Heart right ventricle (tissue), 16 donors: Measurements from ENCODE around the gene MTREX. TPM values are rescaled to one million over a fixed set of nuclear protein-coding genes. Genes with fewer than 3 reads are reported as not detected.

Source experiments
- ATAC-seq, 8 donors: fragments of 200-7000 bp; cut with Tn5 transposase; one replicate each; pipeline ENCODE4 v1.9.1; 2020; ENCODE audit warnings: mild to moderate bottlenecking in 8 of 8, moderate library complexity in 8 of 8, moderate number of reproducible peaks in 1 of 8
- DNase-seq, 2 donors: peaks; one replicate each; pipeline ENCODE4 v3.0.0-alpha.2; 2020
- H3K27ac ChIP-seq, 10 donors: fragments of 200-600 bp; sonication (generic) in 2 of 10; one replicate each; pipeline versions ENCODE4 v1.5.0 to v1.8.0; 2020 to 2022; ENCODE audit warnings: mild to moderate bottlenecking in 3 of 10
- H3K27me3 ChIP-seq, 7 donors: fragments of 200-600 bp; one replicate each; pipeline ENCODE4 v1.8.0; 2021 to 2022; ENCODE audit warnings: mild to moderate bottlenecking in 2 of 7
- H3K36me3 ChIP-seq, 9 donors: fragments of 200-600 bp; sonication (generic) in 1 of 9; one replicate each; pipeline versions ENCODE4 v1.5.0 to v1.8.0; 2020 to 2022; ENCODE audit warnings: mild to moderate bottlenecking in 2 of 9
- H3K4me1 ChIP-seq, 9 donors: fragments of 200-600 bp; sonication (generic) in 1 of 9; one replicate each; pipeline versions ENCODE4 v1.5.0 to v1.8.0; 2020 to 2022; ENCODE audit warnings: mild to moderate bottlenecking in 4 of 9
- H3K4me3 ChIP-seq, 10 donors: fragments of 200-600 bp; sonication (generic) in 2 of 10; one replicate each; pipeline versions ENCODE4 v1.5.0 to v1.8.0; 2020 to 2022; ENCODE audit warnings: mild to moderate bottlenecking in 7 of 10, moderate library complexity in 2 of 10
- H3K9me3 ChIP-seq, 11 donors: fragments of 200-600 bp in 10 of 11; sonication (generic) in 2 of 11; one replicate each; pipeline versions ENCODE4 v1.5.0 to v1.8.0; 2013 to 2022; ENCODE audit warnings: mild to moderate bottlenecking in 2 of 11, control low read depth in 1 of 11, moderate library complexity in 1 of 11
- WGBS, 2 donors: extraction: QIAGEN DNeasy Blood & Tissue Kit; methylation state at CpG; one replicate each; pipeline ENCODE4 v1.1.7; 2013; ENCODE audit warnings: inconsistent platforms in 1 of 2; 5-methylcytosine and 5-hydroxymethylcytosine counted together
- intact Hi-C, 10 donors: fragments of 100-400 bp; cut with DNase I; formaldehyde crosslinking; loops; one replicate each; pipeline versions ENCODE4 v1.11.1 to v1.14.2; 2022
- polyA plus RNA-seq, 2 donors: library from polyadenylated mRNA; stranded (reverse); fragments of 200-250 nt; gene quantifications; one replicate each; pipeline ENCODE4 v1.2.3, GENCODE V29; 2013
- total RNA-seq, 10 donors: library from RNA; stranded (reverse); fragmentation: NEBNext Ultra II Directional in 3 of 10; extraction: Animal tissue kit (Norgen Biotek cat#: 25700) in 3 of 10; gene quantifications; one replicate each; pipeline versions ENCODE4 v1.2.1 to v1.2.4, GENCODE V29; 2021 to 2023
- TF ChIP-seq, protein P1 (sequence below), 9 donors: fragments of 200-600 bp; sonication (generic) in 2 of 9; IDR thresholded peaks; one replicate each; pipeline versions ENCODE4 v1.5.0 to v1.8.0; 2021 to 2022; ENCODE audit warnings: antibody characterized with exemption in 9 of 9, mild to moderate bottlenecking in 5 of 9, moderate library complexity in 1 of 9
- donor health status: Arrhythmogenic right ventricular cardiomyopathy.
- donor health status: ischemic (EF 13 %, LVEDD 7.1; RV severe dilation, severe dysfunction).
- donor health status: healthy with polysubstance abuse.
- donor health status: DM: no; HTN: yes; CAD: no.
- donor health status: DM: no; HTN: no; CAD: no.
- donor health status: ischemic (EF 25% LVEDD 6.9; RV normal size, moderate dysfunction).
- donor health status: ischemic (EF 25% LVEDD 5.7; RV mildly dilated, moderate dysfunction).
- donor health status: healthy.
- donor health status: DM: yes; HTN: yes; CAD: no.
- donor health status: Ischemic cardiomyopathy.
- donor health status: ischemic (EF 35%, LVEDD 5.7; RV mildly dilated, moderate dysfunction).
- donor health status: nonischemic (EF 11% LVEDD 7.7; RV severe dilation, severe dysfunction).
- donor health status: DM: yes; HTN: yes; CAD: no.
- donor health status: PGD.
- donor health status: ischemic (EF 29% LVEDD 5.4; RV normal size, mild dysfunction).
- donor health status: nonischemic (EF 23%, LVEDD 6.1; RV moderate dilation, normal function).

Gene MTREX
- total and polyA plus RNA-seq, 12 donors, result 17.9 to 69.9 (median 62.1) TPM

DNA sequence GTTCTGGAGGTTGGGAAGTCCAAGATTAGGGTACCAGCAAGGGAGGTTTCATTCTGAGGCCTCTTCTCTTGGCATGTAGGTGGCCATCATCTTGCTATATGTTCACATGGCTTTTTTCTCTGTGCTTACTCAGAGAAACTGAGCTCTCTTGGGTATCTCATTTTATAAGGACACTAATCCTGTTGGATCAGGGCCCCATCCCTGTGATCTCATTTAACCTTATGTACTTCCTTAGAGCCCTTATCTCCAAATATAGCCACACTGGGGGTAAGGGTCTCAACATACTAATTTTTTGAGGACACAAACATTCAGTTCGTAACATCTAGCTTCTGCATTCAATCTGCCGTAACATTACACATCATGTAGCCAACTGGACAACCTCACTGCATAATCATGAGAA lies 6.9 kb upstream of the MTREX start:
- intact Hi-C loops, result no loop called here
- H3K9me3 ChIP-seq, result peaks cover 0 to 21% (median 6%) of the 10 kb centered on the region in 11 donors
- no peaks in the 10 kb centered on the region for H3K27me3 ChIP-seq
- peaks cover 4 to 34% (median 26%) of the 10 kb centered on the region in 9 donors for H3K4me1 ChIP-seq
- H3K27ac ChIP-seq, result no peak overlapping the region
- DNase-seq (no peak), ATAC-seq (no peak)
- peaks cover 0 to 56% (median 9%) of the 10 kb centered on the region in 9 donors for H3K36me3 ChIP-seq
- no peak overlapping the region for H3K4me3 ChIP-seq
- WGBS, 2 donors, result 99 to 100% methylated on average over 2 of the region's 2 CpGs
- TF ChIP-seq, protein P1, sequence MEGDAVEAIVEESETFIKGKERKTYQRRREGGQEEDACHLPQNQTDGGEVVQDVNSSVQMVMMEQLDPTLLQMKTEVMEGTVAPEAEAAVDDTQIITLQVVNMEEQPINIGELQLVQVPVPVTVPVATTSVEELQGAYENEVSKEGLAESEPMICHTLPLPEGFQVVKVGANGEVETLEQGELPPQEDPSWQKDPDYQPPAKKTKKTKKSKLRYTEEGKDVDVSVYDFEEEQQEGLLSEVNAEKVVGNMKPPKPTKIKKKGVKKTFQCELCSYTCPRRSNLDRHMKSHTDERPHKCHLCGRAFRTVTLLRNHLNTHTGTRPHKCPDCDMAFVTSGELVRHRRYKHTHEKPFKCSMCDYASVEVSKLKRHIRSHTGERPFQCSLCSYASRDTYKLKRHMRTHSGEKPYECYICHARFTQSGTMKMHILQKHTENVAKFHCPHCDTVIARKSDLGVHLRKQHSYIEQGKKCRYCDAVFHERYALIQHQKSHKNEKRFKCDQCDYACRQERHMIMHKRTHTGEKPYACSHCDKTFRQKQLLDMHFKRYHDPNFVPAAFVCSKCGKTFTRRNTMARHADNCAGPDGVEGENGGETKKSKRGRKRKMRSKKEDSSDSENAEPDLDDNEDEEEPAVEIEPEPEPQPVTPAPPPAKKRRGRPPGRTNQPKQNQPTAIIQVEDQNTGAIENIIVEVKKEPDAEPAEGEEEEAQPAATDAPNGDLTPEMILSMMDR (IDR thresholded peaks at IDR 0.05), result no peak

DNA sequence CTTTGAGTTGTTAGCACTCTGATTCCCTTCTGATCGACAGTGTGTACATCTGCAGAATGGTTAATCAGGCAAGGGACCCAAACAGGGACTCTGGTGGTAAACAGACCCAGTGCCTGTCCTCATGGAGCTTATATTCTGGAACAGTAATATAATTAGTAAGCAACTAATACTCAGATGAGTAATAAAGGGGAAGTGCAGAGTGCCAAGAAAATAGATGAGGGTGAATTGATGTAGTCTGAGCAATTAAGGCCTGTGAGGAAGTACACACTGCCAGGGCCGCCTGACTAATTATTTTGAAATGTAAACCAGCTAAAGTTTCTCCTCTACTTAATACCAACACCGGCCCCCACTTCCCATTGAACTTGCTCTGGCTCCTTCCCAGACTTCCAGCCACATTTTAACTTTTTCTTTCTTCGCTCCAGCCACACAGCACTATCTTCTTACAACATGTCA lies 4.5 kb upstream of the MTREX start:
- intact Hi-C loops, result no loop called here
- 67 to 69% methylated on average over 4 of the region's 4 CpGs for WGBS, 2 donors
- peak in 1 of 8 donors; percentile 6 for ATAC-seq
- Histone ChIP-seq H3K27ac (peak overlapping the region in 2 of 10 donors; percentile 31 to 45), H3K36me3 (peaks cover 0 to 33% (median 0%) of the 10 kb centered on the region in 9 donors), H3K27me3 (no peaks in the 10 kb centered on the region), H3K4me1 (peaks cover 7 to 45% (median 37%) of the 10 kb centered on the region in 9 donors), H3K9me3 (peaks cover 0 to 21% (median 6%) of the 10 kb centered on the region in 11 donors), H3K4me3 (no peak overlapping the region)
- TF ChIP-seq, protein P1 (IDR thresholded peaks at IDR 0.05), result no peak
- DNase-seq, result no peak

DNA sequence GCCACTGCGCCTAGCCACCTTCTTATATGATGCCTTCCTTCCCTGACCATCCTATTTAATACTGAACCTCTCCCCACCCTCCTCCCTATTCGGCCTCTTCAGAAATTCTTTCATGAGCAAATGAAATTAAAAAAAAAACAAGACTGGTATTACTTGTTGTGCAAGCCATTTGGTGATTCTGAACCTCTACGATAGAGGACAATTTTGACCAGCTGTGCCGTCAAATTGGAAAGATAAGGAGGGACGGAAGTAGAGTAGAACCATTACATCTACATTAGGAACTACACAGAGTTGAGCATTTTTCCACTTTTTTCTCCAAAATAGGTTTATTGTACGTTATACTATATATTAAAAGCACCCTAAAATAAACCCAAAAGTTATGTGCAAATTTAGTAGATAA lies 3.2 kb upstream of the MTREX start:
- no peak for ATAC-seq
- Histone ChIP-seq H3K27ac (no peak overlapping the region), H3K36me3 (peaks cover 0 to 30% (median 0%) of the 10 kb centered on the region in 9 donors), H3K4me1 (peaks cover 11 to 58% (median 48%) of the 10 kb centered on the region in 9 donors), H3K9me3 (peaks cover 0 to 21% (median 6%) of the 10 kb centered on the region in 11 donors), H3K4me3 (no peak overlapping the region), H3K27me3 (no peaks in the 10 kb centered on the region)
- TF ChIP-seq, protein P1 (IDR thresholded peaks at IDR 0.05), result no peak
- intact Hi-C loops, result no loop called here
- WGBS, 2 donors, result 85 to 87% methylated on average over 6 of the region's 6 CpGs
- DNase-seq, result no peak

DNA sequence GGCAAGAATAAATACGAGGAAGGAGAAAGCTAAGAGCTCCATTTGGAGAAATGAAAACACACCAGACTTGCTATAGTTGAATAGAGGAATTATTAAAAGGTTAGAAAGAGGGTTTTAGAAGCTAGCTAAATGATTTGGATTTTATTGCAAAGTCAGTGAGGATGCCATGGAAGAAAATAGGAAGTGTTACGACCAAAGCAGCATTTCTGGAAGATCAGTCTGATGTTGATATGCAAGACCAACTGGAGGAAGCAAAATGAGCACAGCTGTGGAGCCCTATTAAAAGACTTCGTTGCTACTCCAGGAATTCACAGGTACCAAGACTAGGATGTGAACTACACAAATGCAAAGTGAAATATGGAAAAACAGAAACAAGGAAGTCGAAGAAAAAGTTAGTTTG lies 2.4 kb upstream of the MTREX start:
- Histone ChIP-seq H3K4me1 (peaks cover 11 to 65% (median 56%) of the 10 kb centered on the region in 9 donors), H3K36me3 (peaks cover 0 to 22% (median 0%) of the 10 kb centered on the region in 9 donors), H3K4me3 (peak overlapping the region in 2 of 10 donors; percentile 81 to 82), H3K27ac (no peak overlapping the region), H3K9me3 (peaks cover 0 to 21% (median 6%) of the 10 kb centered on the region in 11 donors), H3K27me3 (no peaks in the 10 kb centered on the region)
- no peak for ATAC-seq
- no peak for DNase-seq
- TF ChIP-seq, protein P1 (IDR thresholded peaks at IDR 0.05), result no peak
- 62 to 63% methylated on average over 4 of the region's 4 CpGs for WGBS, 2 donors
- intact Hi-C loops, result no loop called here
